Measurements from ENCODE around the gene PNPLA7. TPM values are rescaled to one million over a fixed set of nuclear protein-coding genes. Genes with fewer than 3 reads are reported as not detected.

Gene PNPLA7
- total RNA-seq, 4 donors from 2014 or later: 13.0 to 34.3 (median 29.2) TPM

GRCh38 chr9:137452761-137453642 is 97.2 kb downstream of the PNPLA7 start:
- no peak for TF ChIP-seq CTCF (IDR thresholded peaks at IDR 0.05; ENCODE audit: low read depth)

DNA sequence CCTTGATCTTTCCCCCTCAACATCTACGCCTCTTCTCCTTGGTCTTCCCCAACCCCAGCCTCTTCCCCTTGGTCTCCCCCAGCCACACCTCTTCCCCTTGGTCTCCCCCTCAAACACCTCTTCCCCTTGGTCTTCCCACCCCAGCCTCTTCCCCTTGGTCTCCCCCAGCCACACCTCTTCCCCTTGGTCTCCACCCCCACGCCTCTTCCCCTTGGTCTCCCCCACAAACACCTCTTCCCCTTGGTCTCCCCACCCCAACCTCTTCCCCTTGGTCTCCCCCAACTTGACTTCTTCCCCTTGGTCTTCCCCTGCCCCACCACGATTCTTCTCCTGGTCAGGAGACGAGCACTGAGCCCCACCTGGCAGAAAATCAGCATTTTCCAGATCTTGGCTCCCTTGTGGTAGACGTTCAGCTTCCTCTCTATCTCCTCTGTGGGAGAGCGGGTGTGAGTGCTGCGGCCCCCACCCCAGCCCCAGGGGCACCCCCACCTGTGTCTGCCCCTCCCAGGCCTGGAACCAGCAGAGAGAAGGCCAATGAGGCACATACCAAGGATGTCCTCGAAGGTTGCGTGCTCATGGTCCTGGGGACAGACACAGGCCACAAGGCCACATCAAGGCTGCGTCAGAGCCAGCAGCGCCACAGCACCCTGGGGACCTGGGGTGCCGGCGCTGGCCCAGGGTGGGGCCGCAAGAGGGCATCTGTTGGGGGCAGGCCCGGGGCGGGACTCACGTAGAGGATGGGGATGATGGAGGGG is 98.0 kb downstream of the PNPLA7 start:
- no peak for TF ChIP-seq CTCF (IDR thresholded peaks at IDR 0.05; ENCODE audit: low read depth)

DNA sequence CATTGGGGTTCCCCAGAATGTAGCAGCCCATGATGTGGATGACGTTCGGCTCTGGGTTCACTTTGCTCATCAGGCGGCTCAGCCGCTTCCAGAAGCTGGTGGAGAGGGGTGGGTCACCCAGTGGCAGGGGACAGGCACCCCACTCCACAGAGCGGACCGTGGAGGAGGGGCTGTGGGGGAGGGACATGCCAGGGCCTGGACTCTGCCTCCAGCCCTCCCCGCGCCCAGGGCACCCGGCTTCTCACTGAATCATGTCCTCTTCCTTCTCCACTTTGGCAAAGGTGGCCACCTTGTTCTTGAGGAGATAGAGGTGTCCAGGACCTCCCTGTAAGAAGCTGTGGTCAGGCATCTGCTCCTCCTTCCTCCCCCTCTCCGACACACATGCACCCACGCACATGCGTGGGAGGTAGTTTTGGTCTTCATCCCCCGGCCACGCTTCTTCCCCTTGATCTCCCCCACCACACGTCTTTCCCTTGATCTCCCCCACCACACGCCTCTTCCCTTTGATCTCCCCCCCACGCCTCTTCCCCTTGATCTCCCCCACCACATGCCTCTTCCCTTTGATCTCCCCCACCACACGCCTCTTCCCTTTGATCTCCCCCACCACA is 100.2 kb downstream of the PNPLA7 start:
- no peak for TF ChIP-seq CTCF (IDR thresholded peaks at IDR 0.05; ENCODE audit: low read depth)

GRCh38 chr9:137449081-137449844 is 100.9 kb downstream of the PNPLA7 start:
- no peak for TF ChIP-seq CTCF (IDR thresholded peaks at IDR 0.05; ENCODE audit: low read depth)

DNA sequence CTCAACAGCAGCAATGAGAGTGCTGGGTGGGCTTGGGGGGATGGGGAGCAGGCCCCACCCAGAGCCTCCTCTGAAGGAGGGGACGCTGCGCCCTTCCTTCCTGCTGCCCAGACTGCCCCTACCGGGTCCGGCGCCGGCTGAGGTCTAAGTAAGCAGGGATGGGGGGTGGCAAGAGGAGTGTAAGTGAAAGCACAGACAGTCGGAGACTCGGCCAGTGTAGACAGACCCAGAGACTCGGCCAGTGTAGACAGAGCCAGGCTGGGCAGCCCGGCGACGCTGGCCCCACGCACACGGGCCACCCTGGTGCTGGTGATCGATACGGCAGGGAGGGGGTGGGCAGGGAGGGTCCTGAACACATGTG is 101.6 kb downstream of the PNPLA7 start:
- TF ChIP-seq CTCF (IDR thresholded peaks at IDR 0.05; ENCODE audit: low read depth): no peak

- TF ChIP-seq CTCF (IDR thresholded peaks at IDR 0.05; ENCODE audit: low read depth): no peak
These were observed 102.2 kb downstream of the PNPLA7 start for GRCh38 chr9:137447722-137448601.
